HG03354 (cell line): Measurements from ENCODE around the gene WFIKKN1.

Experiments used
- ATAC-seq: cut with Tn5 transposase; IDR thresholded peaks from one replicate; pipeline ENCODE4 v1.9.1; 2021; ENCODE audit warnings: mild to moderate bottlenecking; ENCODE audit not compliant: unreplicated experiment, poor library complexity, severe bottlenecking

Gene WFIKKN1

DNA sequence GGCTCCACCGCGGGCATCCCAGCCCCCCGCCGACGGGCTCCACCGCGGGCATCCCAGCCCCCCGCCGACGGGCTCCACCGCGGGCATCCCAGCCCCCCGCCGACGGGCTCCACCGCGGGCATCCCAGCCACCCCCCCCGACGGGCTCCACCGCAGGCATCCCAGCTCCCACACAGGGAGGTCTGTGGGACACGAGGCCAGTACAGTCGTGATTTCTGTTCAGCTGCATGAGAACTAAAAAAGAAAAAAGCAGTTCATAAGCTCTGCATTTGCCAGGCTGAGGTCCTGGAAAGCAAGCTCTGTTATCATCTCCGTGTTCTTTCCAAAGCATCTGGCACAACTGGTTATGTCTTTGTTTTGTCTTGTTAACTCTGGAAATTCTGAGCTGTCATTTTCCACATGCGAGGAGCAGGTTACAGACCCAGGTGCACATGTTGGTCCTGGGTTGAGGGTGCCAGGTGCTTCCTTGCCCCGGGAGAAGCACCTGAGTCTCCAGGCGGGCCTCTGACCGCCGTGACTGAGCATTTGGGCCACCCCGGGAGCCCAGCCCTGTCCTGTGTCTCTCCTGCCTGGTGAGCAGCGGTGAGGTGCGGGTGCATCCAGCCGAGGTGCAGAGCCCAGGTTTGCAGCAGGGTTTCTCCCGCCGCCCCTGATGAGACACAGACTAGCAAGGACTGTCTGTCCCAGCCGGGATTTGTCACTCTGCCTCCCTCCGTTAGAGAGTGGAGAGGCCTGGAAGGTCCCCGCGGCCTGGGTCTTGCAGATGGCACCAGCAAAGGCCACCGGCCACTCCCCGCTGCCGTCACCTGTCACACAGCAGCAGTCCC is 9.9 kb upstream of the WFIKKN1 start:
- no peak for ATAC-seq

DNA sequence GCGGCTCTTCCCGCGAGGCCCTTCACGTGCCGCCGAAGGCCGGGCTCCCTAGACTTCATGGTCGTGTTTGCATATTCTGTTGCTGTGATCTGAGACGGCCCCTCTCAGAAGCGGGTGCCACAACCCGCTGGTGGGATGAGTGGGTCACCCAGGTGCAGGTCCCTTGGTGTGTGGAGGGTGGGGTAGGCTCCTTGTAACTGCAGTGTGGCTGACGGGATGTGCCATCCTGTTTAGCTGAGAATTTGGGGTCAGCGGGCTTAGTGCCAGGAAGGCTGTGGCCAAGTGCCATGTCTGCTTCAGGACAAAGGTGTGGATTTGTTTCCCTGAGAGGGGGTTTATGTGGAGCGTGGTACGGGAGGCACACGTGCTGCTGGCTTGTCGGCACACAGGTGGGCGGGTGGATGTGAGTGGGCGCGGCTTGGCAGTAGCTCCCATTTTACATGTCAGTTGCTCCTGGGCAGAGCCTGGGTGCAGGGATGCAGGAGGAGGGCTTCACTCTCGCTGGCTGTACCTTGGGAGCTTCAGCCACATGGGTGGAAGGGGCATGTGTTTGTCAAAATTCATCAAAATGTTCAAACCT is 9.2 kb upstream of the WFIKKN1 start:
- no peak for ATAC-seq

DNA sequence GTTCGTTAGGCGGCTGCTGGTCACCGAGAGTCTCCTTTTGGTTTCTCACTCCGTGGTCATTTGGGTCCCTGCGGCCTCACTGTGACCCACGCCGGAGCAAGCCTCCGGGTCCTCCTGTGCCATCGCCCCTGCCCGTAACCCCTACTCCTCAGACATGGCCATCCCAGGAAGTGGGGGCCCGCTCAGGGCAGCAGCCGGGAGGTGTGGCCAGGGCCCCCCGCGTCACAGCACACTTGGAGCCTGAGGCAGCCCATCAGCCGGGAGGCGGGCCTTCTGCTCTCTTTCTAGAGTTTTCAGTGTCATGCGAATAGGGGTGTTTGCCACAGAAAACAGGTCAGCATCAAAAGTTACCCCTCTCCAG is 7.9 kb upstream of the WFIKKN1 start:
- ATAC-seq: no peak

DNA sequence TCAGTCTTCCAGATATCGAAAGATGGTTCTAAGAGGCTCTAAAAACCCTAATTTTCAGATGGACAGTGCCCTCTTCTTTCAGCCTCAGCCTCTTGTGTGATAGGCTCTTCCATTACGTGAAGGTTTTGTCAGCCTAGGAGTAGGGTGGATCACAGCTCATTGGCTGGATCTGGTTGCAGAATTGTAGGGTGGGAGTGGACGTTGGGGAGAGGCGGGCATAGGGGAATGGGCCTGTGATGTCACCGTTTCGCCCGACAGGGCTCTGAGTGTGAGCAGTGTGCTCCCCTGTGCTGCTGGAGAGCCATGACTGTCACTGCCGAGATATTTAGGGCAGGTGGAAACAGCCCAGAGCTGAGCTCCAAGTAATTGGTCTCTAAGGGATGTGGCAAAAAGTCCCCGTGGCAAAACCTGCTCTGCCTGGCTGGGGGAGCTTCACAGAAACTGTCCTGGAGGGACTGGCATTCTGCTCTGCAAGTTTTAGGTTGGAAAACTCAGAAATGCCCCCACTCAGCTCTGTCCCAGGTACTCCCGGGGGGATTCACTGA is 6.2 kb upstream of the WFIKKN1 start:
- no peak for ATAC-seq

DNA sequence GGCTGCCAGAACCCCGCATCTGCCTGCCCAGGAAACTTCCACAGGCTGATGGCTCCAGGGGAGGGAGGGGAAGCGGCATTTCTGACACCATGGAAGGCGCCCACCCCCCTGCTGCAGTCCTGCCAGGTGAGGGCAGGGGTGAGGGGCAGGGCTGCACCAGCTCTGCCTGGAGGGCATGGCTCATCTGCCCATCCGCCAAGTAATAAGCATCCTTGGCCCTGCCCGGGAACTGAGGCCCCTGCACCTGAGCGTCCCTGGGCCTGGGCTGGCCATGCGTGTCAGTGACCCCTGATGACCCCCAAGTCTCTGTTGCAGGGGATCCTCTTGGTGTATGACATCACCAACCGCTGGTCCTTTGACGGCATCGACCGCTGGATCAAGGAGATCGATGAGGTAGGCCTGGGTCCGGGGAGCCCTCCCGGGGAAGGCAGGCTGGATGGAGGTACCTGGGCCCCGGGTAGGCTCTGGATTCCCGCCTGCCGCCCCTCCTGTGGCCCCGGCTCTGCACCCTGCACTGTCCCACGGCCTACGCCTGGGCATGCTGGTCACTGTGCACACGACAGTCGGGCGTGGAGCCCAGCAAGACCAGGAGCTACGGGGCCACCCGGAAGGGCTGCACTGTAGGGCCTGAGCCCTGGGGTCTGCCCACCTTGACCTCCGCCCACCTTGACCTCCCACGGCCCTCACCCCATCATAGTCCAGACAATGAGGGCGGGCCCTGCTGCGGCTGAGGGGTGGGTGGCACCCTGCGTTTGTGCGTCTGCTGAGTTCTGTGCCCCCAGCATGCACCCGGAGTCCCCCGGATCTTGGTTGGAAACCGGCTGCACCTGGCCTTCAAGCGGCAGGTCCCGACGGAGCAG is 5.4 kb upstream of the WFIKKN1 start:
- ATAC-seq: no peak

DNA sequence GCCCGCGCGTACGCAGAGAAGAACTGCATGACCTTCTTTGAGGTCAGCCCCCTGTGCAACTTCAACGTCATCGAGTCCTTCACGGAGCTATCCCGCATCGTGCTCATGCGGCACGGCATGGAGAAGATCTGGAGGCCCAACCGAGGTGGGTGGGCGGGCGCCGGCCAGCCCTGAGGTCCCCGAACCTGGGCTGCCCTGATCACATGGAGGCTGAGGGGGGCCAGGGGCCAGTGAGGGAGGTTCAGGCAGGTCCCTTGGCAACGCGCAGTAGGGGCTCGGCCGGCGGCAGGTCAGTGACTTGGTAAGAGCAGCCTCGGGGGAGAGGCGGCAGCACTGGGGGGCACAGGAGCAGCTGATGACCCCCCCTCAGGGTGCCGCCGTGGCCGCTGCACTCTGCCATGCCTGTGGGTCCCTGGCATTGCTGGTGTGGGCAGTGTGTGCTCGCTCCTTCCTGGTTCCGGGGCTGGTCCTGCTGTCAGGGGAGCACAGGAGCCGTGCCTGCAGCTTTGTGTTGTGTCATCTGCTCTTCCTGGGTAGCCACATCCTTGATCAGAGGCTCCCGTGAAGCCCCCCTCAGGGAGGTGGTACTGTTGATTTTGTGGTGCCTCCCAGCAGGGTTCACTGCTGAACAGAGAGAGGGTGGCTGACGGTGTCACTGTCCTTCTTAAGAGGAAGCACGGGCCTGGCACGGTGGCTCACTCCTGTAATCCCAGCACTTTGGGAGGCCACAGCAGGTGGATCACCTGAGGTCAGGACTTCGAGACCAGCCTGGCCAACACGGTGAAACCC is 4.6 kb upstream of the WFIKKN1 start:
- ATAC-seq: no peak

DNA sequence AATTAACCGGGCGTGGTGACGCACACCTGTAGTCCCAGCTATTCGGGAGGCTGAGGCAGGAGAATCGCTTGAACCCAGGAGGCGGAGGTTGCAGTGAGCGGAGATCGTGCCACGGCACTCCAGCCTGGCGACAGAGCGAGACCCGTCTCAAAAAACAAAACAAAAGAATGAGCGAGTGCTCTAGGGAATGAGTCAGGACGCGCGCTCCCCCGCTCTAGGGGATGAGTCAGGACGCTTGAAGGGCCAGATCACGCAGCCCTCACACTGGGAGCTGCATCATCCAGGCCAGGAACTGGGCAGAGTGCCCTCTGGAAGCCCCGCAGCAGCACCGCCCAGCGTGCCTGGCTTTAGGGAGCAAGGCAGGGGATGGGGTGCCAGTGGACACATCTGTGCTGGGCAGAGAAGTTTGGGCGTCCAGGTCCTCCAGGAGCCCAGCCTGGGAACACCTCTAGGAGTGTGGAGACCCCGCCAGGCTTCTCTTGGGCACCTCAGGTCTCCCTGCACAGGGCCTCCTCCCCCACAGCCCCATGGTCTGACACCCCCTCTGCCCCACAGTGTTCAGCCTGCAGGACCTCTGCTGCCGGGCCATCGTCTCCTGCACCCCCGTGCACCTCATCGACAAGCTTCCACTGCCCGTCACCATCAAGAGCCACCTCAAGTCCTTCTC is 3.9 kb upstream of the WFIKKN1 start:
- ATAC-seq: no peak

DNA sequence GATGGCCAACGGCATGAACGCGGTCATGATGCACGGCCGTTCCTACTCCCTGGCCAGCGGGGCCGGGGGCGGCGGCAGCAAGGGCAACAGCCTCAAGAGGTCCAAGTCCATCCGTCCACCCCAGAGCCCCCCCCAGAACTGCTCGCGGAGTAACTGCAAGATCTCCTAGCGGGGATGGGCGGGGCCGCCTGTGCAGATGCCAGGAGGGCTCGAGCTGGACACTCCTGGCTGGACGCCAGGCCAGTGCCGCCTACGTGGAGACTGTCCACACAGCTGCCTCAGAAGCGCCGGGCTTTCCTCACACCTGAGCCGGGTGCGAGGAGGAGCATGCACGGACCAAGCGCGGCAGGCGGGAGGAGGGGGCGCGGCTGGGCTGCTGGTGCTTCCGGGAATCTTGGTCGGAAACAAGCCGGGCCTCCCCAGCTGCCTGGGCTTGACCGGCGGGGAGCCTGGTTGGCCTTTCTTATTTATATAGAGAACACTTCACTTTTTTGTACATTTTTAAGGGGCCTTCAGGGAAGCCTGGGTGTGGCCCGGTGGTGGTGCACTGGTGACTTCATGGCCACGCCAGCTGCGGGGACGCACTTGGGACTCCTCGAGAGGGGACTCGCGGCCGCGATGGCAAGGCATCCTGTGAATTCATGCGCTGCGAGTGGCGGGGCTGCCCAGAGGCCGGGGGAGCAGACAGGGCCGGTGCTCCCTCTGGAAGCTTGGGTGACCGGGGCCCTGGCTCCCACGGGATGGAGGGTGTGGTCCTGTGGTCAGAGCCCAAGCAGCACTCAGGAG is 3.1 kb upstream of the WFIKKN1 start:
- ATAC-seq: no peak

DNA sequence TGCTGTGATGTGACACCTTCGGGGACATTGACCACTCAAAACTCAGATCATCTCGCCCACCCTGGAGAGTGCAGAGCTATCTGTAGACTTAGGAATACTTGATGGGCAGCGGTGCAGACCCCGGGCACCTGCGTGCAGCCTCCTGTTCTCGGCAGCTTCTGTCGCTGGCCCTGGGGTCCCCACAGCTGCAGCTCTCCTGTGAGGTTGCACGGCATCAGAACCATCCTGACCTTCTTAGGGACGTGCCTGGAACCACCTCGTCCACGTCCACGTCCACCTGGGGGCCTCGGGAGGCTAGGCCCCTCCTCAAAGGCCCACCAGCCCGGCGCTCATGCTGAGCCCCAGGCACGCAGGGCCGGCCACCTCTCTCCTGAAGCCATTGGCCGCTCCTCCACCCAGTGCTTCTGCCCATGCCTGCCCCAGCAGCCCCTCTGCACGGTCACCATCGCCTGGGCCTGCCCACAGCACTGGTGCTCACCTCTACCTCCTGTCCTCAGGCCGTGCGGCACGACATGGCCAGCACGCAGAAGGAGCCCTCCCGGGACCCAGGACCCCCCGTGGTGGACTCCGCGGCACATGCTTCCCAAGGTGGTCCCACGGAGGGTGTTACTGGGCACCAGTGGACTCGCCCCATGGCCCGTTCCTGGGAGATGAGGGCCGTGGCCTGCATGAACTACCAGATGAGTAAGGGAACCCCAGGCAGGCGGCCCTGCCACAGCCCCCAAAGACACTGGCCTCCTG is 2.3 kb upstream of the WFIKKN1 start:
- no peak for ATAC-seq

DNA sequence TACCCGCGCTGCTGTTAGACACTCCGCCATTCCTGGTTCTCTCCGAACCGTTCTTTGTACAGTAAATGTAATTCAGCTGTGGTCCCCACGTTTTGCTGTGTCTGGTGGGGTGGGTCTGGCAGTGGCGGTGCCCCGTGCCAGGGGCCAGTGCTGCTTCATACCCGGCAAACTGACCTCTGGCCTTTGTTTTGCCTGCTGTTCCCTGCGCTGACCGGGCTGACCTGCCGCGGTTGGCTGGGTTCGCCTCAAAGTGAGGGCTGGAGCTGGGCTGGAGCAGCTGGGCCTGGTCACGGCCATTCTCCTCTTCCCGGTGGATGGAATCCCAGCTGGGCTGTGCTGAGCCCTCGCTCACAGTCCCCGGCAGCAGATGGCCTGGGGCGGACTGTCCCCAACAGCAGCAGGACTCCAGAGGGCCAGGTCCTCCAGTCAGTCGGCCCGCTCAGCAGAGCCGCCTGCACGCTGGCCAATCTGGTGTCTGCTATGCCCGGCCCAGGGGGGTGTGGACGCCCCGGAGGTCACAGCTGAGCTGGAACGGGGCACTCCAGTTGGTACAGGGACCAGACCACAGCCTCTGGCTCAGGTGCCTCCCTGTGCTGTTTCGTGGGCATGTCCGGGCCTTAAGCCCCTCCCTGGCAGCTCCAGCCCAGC is 1.5 kb upstream of the WFIKKN1 start:
- ATAC-seq: no peak

DNA sequence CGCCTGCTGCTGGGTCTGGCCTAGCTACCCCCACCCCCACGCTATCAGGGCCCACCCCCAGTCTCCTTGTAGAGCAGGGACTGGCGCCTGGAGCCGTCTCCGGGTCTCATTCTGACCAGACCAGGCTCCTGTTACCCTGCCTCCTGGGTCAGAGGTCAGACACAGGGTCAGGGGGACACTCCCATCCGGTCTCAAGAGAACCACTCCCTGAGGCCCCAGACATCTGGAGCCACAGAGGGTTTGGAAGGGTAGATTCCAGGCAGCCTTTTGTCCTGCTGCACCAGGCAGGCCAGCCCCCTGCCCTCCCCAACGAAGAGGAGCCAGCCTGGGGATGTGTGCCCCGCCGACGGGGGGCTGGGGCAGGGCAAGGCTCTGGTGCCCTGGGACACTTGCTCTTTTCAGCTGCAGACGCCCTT is 944 bp upstream of the WFIKKN1 start:
- no peak for ATAC-seq

DNA sequence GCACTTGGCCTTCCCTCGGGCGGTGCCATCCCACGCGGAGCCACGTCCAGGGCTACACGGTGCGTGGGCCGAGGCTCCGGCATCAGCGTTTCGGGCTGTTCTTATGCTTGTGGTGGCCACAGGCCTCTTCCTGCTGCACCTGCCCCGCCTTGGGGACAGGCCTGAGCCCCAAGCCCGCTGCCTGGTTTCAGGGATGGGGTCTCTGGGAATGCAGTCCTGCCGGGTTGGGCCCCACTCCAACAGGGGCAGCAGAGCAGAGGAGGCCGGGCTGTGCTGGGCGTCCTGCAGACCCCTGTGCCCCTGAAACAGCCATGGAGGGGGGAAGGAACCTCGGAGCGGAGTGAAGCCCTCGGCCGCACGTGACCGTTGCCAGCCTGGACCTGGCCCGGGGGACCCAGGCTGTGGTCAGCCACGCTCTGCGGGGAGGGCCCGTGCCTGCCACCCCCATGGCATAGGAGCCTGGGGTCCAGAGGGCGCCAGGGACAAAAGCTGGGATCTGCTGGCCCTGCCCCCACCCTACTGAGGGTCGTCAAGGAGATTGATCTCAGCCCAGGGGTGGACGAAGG is 453 bp upstream of the WFIKKN1 start:
- ATAC-seq: no peak

DNA sequence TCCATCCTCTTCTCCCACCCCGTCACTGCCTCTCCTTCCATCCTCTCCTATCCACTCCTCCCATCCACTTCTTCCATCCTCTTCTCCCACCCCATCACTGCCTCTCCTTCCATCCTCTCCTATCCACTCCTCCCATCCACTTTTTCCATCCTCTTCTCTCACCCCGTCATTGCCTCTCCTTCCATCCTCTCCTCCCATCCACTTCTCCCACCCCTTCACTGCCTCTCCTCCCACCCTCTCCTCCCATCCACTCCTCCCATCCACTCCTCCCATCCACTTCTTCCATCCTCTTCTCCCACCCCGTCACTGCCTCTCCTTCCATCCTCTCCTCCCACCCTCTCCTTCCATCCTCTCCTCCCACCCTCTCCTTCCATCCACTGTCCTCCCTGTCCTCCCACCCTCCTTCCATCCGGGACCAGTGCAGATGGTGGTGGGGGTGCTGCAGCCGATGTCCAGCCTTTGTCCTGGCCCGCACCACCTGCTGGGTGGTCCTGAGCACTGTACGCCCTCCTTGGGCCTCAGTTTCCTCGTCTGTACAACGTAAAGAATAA is 1.1 kb downstream of the WFIKKN1 start:
- no peak for ATAC-seq

DNA sequence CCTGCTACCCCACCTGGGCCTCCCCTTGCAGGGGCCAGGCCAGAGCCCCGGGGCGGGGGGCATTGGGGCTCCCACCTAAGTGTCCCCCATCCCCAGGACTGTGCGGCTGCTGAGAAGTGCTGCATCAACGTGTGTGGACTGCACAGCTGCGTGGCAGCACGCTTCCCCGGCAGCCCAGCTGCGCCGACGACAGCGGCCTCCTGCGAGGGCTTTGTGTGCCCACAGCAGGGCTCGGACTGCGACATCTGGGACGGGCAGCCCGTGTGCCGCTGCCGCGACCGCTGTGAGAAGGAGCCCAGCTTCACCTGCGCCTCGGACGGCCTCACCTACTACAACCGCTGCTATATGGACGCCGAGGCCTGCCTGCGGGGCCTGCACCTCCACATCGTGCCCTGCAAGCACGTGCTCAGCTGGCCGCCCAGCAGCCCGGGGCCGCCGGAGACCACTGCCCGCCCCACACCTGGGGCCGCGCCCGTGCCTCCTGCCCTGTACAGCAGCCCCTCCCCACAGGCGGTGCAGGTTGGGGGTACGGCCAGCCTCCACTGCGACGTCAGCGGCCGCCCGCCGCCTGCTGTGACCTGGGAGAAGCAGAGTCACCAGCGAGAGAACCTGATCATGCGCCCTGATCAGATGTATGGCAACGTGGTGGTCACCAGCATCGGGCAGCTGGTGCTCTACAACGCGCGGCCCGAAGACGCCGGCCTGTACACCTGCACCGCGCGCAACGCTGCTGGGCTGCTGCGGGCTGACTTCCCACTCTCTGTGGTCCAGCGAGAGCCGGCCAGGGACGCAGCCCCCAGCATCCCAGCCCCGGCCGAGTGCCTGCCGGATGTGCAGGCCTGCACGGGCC is 1.9 kb downstream of the WFIKKN1 start:
- ATAC-seq: no peak

DNA sequence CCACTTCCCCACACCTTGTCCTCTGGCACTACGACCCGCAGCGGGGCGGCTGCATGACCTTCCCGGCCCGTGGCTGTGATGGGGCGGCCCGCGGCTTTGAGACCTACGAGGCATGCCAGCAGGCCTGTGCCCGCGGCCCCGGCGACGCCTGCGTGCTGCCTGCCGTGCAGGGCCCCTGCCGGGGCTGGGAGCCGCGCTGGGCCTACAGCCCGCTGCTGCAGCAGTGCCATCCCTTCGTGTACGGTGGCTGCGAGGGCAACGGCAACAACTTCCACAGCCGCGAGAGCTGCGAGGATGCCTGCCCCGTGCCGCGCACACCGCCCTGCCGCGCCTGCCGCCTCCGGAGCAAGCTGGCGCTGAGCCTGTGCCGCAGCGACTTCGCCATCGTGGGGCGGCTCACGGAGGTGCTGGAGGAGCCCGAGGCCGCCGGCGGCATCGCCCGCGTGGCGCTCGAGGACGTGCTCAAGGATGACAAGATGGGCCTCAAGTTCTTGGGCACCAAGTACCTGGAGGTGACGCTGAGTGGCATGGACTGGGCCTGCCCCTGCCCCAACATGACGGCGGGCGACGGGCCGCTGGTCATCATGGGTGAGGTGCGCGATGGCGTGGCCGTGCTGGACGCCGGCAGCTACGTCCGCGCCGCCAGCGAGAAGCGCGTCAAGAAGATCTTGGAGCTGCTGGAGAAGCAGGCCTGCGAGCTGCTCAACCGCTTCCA is 2.7 kb downstream of the WFIKKN1 start:
- ATAC-seq: no peak
